HEK293 (cell line): Measurements from ENCODE around the gene PPP3CA.

Source experiments
- CTCF ChIA-PET: fragments of 350-600 bp; formaldehyde crosslinking; extraction: SDS; loops from one replicate; lab custom pipeline; 2021; ENCODE audit warnings: antibody characterized with exemption; lab: Yijun Ruan, JAX
- POLR2A ChIA-PET: fragments of 300-600 bp; formaldehyde crosslinking; extraction: SDS; loops from one replicate; lab custom pipeline; 2020; ENCODE audit warnings: antibody characterized with exemption, inconsistent platforms; lab: Yijun Ruan, JAX
- H3K27ac ChIP-seq: fragments of 200-500 bp; sonication (Bioruptor generic); 2 replicates; pipeline ENCODE4 v1.5.1; 2014; ENCODE audit warnings: low read depth, low read length, control low read depth, inconsistent platforms; ENCODE audit errors: extremely low read depth
- H3K36me3 ChIP-seq, 2 experiments: fragments of 200-500 bp in 1 of 2; sonication (Bioruptor generic) in 1 of 2; 1 replicate in 1 of 2; 2 replicates in 1 of 2; pipeline ENCODE4 v1.5.1; 2014 to 2017; ENCODE audit warnings: inconsistent platforms in 2 of 2, low read length in 2 of 2; ENCODE audit not compliant: control insufficient read depth in 2 of 2, insufficient read depth in 1 of 2
- H3K4me1 ChIP-seq: fragments of 200-500 bp; sonication (Bioruptor generic); 2 replicates; pipeline ENCODE4 v1.5.1; 2014; ENCODE audit warnings: mild to moderate bottlenecking, low read length, inconsistent platforms; ENCODE audit not compliant: control insufficient read depth, insufficient read depth
- H3K4me3 ChIP-seq: 2 replicates; pipeline ENCODE4 v1.5.1; 2011; ENCODE audit warnings: low read depth, mild to moderate bottlenecking, control low read depth, low read length, moderate library complexity
- H3K9me3 ChIP-seq: fragments of 200-500 bp; sonication (Bioruptor generic); 2 replicates; pipeline ENCODE4 v1.5.1; 2014; ENCODE audit warnings: low read depth, low read length, inconsistent platforms; ENCODE audit not compliant: control insufficient read depth, insufficient read depth
- HIC1 ChIP-seq: fragments of 450-650 bp; formaldehyde crosslinking; IDR thresholded peaks from 2 replicates; pipeline ENCODE4 v1.5.1; 2016; ENCODE audit warnings: missing biosample characterization, missing genetic modification characterization
- HOXD13 ChIP-seq: sonication (generic); formaldehyde crosslinking; IDR thresholded peaks from 2 replicates; pipeline ENCODE4 v1.8.0; 2022; ENCODE audit warnings: missing genetic modification reagents, borderline replicate concordance
- KLF1 ChIP-seq: fragments of 450-650 bp; formaldehyde crosslinking; IDR thresholded peaks from 2 replicates; pipeline ENCODE4 v1.5.1; 2016; ENCODE audit warnings: missing biosample characterization, missing genetic modification characterization
- MZF1 ChIP-seq: fragments of 450-650 bp; formaldehyde crosslinking; IDR thresholded peaks from 2 replicates; pipeline ENCODE4 v1.5.1; 2017; ENCODE audit warnings: missing biosample characterization, missing genetic modification characterization, borderline replicate concordance
- SP2 ChIP-seq: fragments of 450-650 bp; formaldehyde crosslinking; IDR thresholded peaks from 2 replicates; pipeline ENCODE4 v1.5.1; 2016; ENCODE audit warnings: missing biosample characterization, missing genetic modification characterization
- ZBTB17 ChIP-seq: fragments of 450-650 bp; formaldehyde crosslinking; IDR thresholded peaks from 2 replicates; pipeline ENCODE4 v1.5.1; 2016; ENCODE audit warnings: missing biosample characterization, missing genetic modification characterization
- ZBTB48 ChIP-seq: fragments of 450-650 bp; formaldehyde crosslinking; IDR thresholded peaks from 2 replicates; pipeline ENCODE4 v1.5.1; 2016; ENCODE audit warnings: missing biosample characterization, missing genetic modification characterization
- ZNF157 ChIP-seq: fragments of 450-650 bp; formaldehyde crosslinking; IDR thresholded peaks from 2 replicates; pipeline ENCODE4 v1.5.1; 2016; ENCODE audit warnings: missing biosample characterization, missing genetic modification characterization
- ZNF223 ChIP-seq: fragments of 450-650 bp; formaldehyde crosslinking; IDR thresholded peaks from 2 replicates; pipeline ENCODE4 v1.5.1; 2016; ENCODE audit warnings: missing biosample characterization, missing genetic modification characterization
- ZNF248 ChIP-seq: fragments of 450-650 bp; formaldehyde crosslinking; IDR thresholded peaks from 2 replicates; pipeline ENCODE4 v1.5.1; 2017; ENCODE audit warnings: missing biosample characterization, missing genetic modification characterization
- ZNF26 ChIP-seq: fragments of 450-650 bp; formaldehyde crosslinking; IDR thresholded peaks from 2 replicates; pipeline ENCODE4 v1.5.1; 2016; ENCODE audit warnings: missing biosample characterization, missing genetic modification characterization
- ZNF398 ChIP-seq: fragments of 450-650 bp; formaldehyde crosslinking; IDR thresholded peaks from 2 replicates; pipeline ENCODE4 v1.5.1; 2017; ENCODE audit warnings: missing biosample characterization, missing genetic modification characterization
- ZNF423 ChIP-seq: fragments of 450-650 bp; formaldehyde crosslinking; IDR thresholded peaks from 2 replicates; pipeline ENCODE4 v1.5.1; 2016; ENCODE audit warnings: missing biosample characterization, missing genetic modification characterization
- ZNF449 ChIP-seq: fragments of 450-650 bp; formaldehyde crosslinking; IDR thresholded peaks from 2 replicates; pipeline ENCODE4 v1.5.1; 2017; ENCODE audit warnings: missing biosample characterization, mild to moderate bottlenecking, missing genetic modification characterization, moderate library complexity
- ZNF473 ChIP-seq: fragments of 450-650 bp; formaldehyde crosslinking; IDR thresholded peaks from 2 replicates; pipeline ENCODE4 v1.5.1; 2017; ENCODE audit warnings: missing biosample characterization, missing genetic modification characterization
- ZNF621 ChIP-seq: fragments of 450-650 bp; formaldehyde crosslinking; IDR thresholded peaks from 2 replicates; pipeline ENCODE4 v1.5.1; 2017; ENCODE audit warnings: missing biosample characterization, missing genetic modification characterization
- ZNF639 ChIP-seq: fragments of 450-650 bp; formaldehyde crosslinking; IDR thresholded peaks from 2 replicates; pipeline ENCODE4 v1.5.1; 2016; ENCODE audit warnings: missing biosample characterization, missing genetic modification characterization
- ZNF664 ChIP-seq: fragments of 450-650 bp; formaldehyde crosslinking; IDR thresholded peaks from 2 replicates; pipeline ENCODE4 v1.5.1; 2016; ENCODE audit warnings: missing biosample characterization, missing genetic modification characterization
- ZNF677 ChIP-seq: fragments of 450-650 bp; IDR thresholded peaks from 2 replicates; pipeline ENCODE4 v1.5.0; 2018; ENCODE audit warnings: missing biosample characterization, mild to moderate bottlenecking, missing genetic modification characterization, moderate library complexity
- ZNF777 ChIP-seq: fragments of 450-650 bp; formaldehyde crosslinking; IDR thresholded peaks from 2 replicates; pipeline ENCODE4 v1.5.1; 2017; ENCODE audit warnings: missing biosample characterization, missing genetic modification characterization, borderline replicate concordance
- ZNF837 ChIP-seq: fragments of 450-650 bp; formaldehyde crosslinking; IDR thresholded peaks from 2 replicates; pipeline ENCODE4 v1.5.1; 2016; ENCODE audit warnings: missing biosample characterization, missing genetic modification characterization
- ZSCAN18 ChIP-seq: fragments of 450-650 bp; formaldehyde crosslinking; IDR thresholded peaks from 2 replicates; pipeline ENCODE4 v1.5.1; 2016; ENCODE audit warnings: missing biosample characterization, missing genetic modification characterization
- ZSCAN4 ChIP-seq: fragments of 450-650 bp; formaldehyde crosslinking; IDR thresholded peaks from 2 replicates; pipeline ENCODE4 v1.5.1; 2017; ENCODE audit warnings: missing biosample characterization, missing genetic modification characterization
- ZXDB ChIP-seq: fragments of 450-650 bp; formaldehyde crosslinking; IDR thresholded peaks from 2 replicates; pipeline ENCODE4 v1.5.1; 2016; ENCODE audit warnings: missing biosample characterization, missing genetic modification characterization

PPP3CA gene

GRCh38 chr4:101155945-101156344, 191.4 kb downstream of the PPP3CA start:
- ChIA-PET POLR2A (no interaction called here), CTCF (no interaction called here)
- Histone ChIP-seq H3K36me3 (no peaks in the 10 kb centered on the region), H3K4me3 (no peak overlapping the region), H3K4me1 (no peaks in the 10 kb centered on the region), H3K27ac (no peak overlapping the region), H3K9me3 (no peaks in the 10 kb centered on the region)
- TF ChIP-seq ZNF223 (no peak), ZNF473 (tag by site-specific recombination) (no peak), ZNF664 (tag by site-specific recombination) (no peak), HIC1 (tag by site-specific recombination) (no peak), ZNF677 (tag by site-specific recombination) (no peak), ZNF248 (tag by site-specific recombination) (no peak), MZF1 (tag by site-specific recombination) (no peak), ZBTB17 (no peak), ZNF639 (no peak), ZNF398 (no peak), ZXDB (tag by site-specific recombination) (no peak)

- no peak overlapping the region for H3K4me3 ChIP-seq
- H3K4me1 ChIP-seq = no peaks in the 10 kb centered on the region
- ChIA-PET POLR2A (no interaction called here), CTCF (no interaction called here)
- no peak overlapping the region for H3K27ac ChIP-seq
- no peaks in the 10 kb centered on the region for H3K9me3 ChIP-seq
- H3K36me3 ChIP-seq = no peaks in the 10 kb centered on the region
- no peak for TF ChIP-seq ZNF26
- TF ChIP-seq SP2 (tag by site-specific recombination) = no peak
- no peak for TF ChIP-seq HOXD13
- no peak for TF ChIP-seq ZNF837 (tag by site-specific recombination)
- TF ChIP-seq KLF1 = no peak
- TF ChIP-seq ZNF777 (tag by site-specific recombination) = no peak
- TF ChIP-seq ZNF449 = no peak
- TF ChIP-seq ZSCAN4 (tag by site-specific recombination) = no peak
- TF ChIP-seq ZSCAN18 (tag by site-specific recombination) = no peak
- TF ChIP-seq ZNF639 = no peak
- no peak for TF ChIP-seq ZNF621 (tag by site-specific recombination)
- TF ChIP-seq ZNF423 (tag by site-specific recombination) = no peak
- TF ChIP-seq ZBTB48 (tag by site-specific recombination) = no peak
- TF ChIP-seq ZNF157 (tag by site-specific recombination) = no peak
Observed at GRCh38 chr4:101155368-101155767, 192.0 kb downstream of the PPP3CA start.
